NCI-H1092 (cell line): ENCODE data around the gene GARNL3.

ENCODE experiments used
- DNase-seq: peaks from one replicate; lab custom pipeline; 2025; lab: John Stamatoyannopoulos, UW

The GARNL3 gene

DNA sequence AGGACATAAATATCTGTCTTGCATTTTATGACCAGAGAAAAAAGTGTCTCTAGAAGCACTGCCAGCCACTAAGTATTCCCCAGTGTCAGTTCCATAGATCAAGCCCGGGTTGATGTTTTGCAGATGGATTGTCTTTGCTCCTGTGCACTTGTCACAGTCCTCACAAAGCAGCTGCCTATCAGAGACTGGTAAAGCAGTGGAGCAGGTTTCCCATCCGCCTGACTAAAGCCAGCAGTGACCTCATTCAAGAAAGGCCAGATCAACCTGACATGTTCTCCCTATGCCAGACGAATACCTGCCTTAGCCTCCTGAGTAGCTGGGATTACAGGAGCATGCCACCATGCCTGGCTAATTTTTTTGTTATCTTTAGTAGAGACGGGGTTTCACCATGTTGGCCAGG is 26.8 kb upstream of the GARNL3 start:
- no peak for DNase-seq

DNA sequence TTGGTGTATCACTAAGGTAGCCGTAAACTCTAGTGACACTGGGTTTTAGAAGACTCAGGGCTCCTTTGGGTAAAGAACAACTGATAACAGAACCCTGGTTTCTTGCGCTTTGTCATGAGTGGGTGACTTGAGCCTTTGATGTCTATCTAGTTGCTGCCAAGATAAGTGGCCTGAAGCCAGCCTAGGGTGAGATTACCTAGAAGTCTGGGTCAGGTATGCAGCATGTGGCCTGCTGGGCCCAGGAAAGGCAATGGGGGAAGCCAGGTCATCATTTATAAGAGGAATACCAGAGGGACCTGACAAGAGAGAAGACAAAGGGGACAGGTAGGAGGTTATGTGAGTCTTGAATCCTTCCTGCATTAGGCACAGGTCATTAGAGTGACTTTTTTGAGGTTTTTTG is 23.2 kb upstream of the GARNL3 start:
- no peak for DNase-seq

DNA sequence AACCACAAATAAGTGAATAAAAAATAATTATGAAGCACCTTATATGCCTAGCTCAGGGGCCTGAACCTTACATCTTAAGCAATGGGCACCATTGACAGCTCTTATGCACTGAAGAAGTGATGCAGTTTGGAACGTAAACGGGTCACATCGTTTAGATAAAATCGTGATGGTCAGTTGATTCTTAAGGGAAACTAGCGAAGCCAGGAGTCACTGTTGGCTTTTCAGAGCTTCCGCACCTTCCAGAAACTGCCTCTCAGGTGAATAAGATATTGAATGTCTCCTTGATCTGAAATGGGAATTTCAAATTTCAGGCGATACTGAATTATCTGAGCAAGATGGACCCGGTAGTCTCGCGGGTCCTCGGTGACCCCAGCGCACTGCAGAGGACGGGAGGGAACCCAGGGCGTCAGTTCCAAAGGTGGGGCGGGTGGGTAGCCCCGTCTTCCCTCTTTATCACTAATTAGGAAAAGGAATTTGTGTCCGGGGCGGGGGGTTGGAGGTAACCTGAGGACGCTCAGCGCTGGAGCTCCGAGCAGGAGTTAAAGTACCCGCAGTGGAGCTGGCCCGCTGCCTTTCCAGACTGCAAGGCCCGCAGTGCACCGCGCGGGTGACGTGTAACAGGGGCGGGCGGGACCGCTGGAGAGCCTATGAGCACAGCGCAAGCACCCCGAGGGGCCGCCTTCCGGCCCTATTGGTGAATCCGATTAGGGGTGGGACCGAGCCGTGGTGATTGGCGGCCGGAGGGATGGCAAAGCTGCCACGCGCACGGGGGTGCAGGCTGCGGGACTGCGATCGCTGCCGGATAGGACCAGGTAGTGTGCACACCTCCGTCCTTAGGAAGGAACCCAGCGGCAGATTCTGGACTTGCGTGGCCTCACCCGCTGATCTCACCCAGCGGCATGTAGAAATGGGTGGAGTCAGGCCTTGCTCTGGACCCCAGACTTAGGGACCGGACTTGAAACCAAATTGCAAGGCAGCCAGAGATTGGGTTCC is 19.7 kb upstream of the GARNL3 start:
- peak; percentile 92 for DNase-seq

DNA sequence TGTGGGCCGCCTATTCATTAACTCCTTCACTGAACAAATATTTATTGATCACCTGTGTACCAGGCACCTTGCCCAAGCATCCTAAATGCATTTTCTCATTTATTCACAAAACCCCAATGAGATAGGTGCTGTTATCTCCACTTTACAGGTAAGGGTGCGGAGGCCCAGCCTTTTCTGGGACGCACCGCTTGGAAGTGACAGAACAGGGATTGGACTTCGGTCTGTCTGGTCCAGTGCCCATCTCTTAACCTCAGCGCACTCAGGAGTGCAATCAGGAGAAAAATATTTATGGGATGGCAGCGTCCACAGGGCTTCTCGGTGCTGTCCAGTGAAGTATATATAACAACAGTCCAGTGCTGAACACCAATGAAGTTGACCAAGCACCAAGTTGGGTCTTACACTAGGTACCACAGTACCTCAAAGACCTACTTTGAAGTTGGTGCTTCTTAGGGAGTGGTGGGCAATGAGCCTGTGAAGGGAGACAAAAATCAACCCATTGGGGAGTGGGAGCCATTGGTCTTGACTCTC is 18.9 kb upstream of the GARNL3 start:
- DNase-seq = no peak

DNA sequence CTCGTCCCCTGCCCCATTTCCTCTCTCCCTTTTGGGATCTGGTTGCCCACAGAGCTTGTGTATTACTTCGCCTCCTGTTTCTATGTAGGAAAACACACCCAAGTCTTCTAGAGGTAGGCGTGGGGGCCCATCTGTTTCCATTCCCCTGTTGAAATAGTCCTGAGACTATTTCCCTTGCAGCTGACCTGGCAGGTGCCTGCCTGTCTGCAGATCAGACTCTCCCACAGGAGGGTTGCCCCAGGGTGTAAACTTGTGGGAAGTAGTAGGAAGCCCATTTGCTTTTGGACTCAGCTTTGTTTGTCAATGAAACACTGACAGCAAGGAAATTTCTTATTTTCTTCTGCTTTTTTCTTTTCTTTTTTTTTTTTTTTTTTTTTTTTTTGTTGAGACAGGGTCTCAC is 16.3 kb upstream of the GARNL3 start:
- DNase-seq = no peak

DNA sequence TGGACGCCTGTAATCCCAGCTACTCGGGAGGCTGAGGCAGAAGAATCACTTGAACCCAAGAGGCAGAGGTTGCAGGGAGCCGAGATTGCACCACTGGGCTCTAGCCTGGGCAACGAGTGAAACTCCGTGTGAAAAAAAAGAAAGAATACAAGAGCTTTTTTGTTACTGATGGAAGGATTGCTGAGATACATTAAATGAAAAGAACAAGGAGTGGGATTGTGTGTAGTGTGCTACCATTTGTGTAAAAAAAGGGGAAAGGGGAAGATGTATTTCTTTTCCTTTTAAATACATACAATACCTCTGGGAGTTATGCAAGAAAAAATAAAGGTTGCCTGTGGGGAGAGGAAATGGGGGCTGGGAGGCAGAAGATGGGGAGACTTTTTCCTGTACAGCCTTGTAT is 14.7 kb upstream of the GARNL3 start:
- DNase-seq = no peak

DNA sequence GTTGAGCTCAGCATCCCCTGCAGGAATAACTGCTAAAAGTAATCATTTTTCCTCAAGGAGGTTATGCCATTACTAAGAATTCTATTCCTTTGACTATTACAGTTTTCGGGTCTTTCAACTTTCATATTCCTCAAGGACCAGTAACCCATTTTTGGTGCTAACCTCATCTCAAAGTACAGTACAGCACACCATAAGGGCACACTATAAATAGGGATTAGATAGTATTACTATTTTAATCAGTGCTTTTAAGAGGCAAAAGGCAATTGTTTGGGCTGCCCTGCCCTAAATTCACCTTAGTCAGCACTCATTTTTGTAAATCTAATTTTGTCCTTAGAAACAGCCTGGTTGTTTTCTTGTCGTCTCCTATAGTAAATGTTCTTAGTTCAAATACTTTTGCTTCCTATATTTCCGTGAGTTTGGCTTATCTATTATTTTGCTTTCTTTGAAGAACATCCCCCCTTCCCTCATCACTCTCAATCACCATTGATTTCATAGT is 13.6 kb upstream of the GARNL3 start:
- no peak for DNase-seq

DNA sequence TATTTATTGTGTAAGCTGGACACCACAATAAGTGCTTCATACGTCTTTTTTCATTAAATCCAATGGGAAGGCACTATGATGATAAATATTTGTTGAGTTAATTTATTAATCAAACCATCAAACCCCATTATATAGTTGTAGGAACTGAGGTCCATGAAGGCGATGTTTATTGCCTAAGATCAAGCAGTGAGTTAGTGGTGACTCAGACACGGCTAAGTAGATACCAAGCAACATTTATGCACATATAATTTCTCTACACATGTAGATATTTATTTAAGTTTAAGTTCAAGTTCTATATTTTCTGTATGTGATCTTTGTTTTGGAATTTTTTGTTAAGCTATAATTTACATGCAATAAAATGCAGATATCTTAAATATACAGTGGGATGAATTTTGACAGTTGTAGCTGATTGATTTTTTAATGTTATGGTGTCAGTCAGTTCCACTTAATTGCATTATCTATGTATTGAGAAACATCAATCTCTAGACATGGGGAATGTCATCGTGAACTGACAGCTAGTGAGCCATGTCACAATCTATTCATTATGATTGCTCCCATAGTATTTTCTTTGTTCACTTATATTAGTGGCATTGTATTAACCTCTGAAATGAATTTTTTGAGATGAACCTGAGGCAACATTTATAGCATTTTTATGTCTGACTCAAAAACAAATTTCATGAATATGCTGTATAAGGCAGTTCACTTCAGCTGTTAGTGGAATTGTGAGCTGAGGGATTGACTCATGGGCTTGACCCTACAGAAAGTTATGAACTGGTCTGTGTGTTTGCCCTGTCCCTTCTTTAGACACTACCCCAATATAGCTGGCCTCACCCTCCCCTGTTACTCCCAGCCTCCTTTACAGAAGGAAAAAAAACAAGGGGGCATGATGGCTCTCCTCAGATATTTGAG is 11.9 kb upstream of the GARNL3 start:
- DNase-seq = no peak

DNA sequence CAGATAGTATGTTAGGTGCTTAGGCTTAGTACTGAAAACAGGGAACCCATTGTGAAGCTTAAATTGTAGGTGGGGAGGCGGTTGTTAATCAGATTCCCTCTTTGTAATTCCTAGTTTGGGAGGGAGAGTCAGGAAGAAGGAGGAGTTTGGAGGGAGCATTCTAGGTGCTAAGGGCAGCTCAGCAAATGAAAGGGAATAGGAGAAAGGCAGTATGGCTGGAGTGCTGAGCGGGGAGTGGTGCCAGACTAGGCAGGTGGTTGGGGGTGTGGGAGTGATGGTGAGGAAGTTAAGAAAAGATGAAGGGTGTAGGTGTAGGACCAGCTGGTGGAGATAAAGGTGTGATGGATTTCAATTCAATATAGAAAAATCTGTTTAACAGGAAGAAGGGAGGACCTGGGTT is 11.1 kb upstream of the GARNL3 start:
- DNase-seq = no peak

DNA sequence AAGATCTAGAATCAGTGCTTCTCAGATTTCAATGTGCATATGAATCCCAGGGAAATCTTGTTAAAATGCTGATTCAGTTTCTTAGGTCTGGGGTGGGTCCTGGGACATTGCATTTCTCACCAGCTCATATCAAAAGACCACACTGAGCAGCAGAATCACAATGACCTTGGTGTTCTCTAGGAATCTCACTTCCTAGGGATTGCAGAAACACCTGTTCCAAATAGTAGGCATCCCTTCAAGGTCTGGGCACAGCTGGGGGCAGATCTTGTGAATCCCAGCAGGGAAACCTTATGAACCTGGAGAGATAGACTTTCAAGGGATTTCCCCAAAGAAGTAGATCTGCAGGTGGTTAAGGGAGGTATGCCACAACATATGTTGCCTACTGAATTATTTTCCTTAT is 8.9 kb upstream of the GARNL3 start:
- DNase-seq = no peak

DNA sequence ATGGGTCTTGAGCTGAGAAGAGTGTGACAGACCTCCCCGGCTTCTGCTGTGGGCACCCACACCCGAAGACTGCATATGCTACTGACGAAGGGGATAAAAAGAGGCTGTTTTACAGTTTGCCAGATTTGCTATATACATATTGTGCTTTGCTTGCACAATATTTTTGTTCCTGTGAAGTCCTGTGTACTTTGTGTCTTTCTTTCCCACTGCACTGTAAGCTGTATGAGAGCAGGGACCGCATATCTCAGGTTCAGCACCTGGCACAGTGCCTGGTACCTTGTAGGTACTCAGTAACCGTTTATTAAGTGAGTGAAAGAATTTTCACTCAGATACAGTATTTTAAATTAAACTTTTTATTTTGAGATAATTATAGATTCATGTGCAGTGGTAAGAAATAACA is 8.2 kb upstream of the GARNL3 start:
- DNase-seq = no peak

DNA sequence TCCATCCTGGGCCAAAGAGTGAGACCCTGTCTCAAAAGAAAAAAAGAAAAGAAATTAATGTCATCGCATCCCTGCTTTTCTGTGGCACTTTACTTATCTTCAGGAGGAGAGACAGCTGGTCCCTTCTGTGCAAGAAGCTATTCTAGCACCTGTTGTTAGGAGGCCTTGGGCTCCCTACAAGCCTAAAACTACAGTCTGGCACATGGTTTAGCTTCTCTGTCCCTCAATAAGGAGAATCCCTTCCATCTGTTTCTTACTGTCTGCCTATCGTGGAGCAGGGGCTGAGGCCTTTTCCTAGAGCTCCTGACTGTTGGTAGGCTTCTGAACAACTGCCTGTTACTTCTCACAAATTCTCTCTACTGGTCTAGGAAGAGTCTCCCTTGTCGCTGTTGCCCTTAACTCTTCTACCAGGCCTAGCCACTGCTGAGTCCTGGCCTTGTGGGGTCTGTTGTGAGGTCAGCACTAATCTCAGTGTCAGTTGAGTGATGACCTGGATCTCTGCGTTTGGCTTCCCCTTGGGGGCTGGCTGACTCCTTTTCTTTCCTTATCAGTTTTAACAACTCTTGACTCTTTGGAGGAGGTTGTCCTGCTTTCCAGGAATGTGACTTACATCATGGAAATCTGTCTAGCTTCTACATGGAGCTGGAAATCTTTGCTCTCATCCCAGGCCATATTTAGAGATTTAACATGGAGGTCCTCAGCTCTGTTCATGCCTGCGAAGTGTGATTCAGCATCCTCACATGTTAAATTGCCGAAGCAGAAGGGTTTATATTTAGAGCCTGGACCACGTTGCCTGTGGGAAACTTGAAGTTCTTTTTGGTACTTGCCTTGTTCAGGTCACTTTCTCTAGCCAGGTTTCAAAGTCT is 5.7 kb upstream of the GARNL3 start:
- DNase-seq = no peak

DNA sequence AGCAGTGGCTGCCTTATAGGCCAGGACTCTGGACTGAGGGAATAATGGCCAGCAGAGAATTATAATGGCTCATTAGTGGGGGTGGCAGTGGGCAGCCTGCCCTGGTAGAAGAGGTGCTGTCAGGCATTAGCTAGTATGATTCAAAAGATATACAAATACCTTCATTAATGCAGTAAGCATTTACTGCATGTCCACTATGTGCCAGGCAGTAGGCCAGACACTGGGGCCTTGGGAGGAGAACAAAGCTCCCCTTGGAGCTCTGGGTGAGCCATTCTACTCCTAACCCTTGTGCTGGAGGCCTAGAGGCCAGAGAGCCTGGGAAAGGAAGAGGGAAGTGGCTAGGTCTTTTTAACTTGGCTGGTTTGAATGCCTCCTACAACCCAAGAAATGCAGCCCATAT is 2.0 kb upstream of the GARNL3 start:
- no peak for DNase-seq

DNA sequence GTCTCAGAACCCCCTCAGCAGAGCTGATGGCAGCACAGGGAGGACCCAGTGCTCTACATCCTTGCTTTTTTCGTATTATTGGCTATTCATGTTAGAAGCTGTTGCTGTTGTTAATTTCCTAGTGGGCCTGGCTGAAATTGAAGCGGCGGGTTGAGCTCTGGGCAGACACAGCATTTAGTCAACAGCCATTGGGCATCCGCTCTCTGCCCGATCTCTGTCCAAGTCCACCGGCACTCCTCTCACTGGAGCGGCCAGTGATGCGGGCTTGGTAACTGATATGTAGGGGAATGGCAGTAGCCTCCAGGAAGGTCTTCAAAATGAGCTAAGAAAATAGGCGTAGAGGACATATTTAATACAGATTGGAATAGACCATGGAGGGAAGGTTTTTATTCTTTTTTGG is 1.3 kb upstream of the GARNL3 start:
- DNase-seq = no peak

DNA sequence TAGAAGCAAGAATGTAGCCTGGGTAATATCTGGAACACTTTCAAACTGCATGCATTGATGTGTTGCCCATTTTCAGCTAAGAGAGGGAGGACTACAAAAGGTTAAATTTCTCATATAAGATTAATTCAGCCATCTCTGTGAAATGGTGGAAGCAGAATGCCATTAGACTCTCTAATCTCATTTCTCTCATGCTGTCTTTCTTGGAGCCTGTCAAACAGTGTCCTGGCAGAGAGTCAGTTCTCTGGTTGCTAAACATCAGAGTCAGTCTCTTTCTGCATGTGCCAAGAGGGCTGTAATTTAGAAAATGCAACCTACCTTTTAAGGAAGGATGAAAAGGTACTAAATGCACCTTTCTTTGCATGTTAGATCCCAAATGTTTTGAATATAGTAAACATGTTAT is 910 bp upstream of the GARNL3 start:
- no peak for DNase-seq

DNA sequence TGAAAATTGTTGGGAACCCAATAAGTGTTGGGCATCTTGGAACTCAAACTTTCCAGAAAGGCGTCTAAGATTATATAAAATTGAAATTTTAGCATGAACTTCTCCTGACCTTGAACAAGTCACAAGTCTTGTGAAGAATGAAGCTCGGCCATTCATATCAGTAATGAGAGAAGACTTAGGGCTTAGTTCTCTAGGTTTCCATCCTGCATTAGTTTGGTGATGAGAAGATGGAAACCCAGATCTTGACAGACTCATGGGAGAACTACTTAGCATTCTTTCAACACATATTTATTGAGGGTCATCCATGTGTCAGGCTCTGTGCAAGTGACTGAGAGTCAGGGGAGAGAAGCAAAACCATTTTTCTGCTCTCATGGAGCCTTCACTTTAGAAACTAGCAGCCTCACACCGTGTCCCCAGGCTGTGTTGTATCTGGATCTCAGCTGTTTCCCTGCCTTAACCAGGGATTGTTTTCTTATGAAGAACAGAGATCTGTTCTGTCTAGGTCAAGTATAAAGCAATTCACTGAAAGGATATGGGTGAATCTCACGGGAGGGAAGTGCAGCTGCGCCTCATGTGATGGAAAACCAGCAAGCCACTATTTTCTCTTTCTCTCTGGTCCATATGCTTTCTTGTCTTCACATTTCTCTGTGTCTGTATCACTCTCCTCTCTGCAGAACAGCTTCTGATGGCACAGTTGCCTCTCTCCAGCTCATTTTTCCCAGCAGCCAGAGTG is 3.4 kb downstream of the GARNL3 start:
- no peak for DNase-seq

DNA sequence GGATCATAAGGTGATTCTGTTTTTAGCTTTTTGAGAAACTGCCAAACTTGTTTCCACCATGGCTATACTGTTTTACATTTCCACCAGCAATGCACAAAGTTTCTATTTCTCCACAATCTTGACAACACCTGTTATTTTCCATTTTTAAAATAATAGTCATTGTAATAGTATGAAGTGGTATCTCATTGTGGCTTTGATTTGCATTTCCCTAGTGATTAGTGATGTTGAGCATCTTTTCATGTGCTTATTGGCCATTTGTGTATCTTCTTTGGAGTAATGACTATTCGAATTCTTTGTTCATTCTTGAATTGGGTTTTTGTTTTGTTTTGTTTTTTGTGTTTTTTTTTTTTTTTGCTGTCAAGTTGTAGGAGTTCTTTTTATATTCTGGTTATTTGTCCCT is 4.9 kb downstream of the GARNL3 start:
- DNase-seq = no peak

DNA sequence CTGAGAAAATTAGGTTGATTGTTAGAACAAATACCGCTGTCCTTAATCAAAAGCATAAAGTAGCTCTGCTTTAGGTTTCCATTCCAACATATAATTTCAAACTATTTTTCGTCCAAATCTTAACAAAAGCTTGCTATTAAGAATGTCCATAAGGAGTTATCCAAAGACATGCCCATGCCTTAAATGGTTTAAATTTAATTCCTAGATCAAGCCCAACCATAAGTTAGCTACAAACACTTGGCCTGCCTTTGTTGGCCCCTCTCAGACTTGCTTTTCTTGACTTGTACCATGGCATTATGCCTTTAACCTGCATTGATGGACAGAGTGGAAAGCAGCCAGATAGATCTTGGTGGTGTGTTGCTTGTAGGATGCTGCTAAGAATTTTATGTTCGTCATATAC is 8.8 kb downstream of the GARNL3 start:
- no peak for DNase-seq

DNA sequence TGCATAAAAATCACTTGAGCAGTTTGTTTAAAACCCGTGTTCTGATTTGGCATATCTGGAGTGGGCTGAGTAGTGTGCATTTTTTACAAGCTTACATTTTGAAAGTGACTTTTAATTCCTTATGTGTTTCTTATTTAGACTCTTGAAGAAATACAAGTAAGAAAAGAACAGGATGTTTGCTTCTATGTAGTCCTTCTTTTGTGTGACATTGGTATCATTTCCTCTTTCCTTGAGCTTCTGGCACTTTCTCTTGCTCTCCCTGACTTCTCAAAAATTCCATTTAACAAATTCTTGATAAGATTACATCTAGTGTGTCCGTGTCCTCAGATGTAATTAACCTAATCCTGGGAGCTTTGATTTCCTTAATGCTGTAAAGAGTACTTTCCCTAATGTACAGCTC is 12.5 kb downstream of the GARNL3 start:
- DNase-seq = no peak

DNA sequence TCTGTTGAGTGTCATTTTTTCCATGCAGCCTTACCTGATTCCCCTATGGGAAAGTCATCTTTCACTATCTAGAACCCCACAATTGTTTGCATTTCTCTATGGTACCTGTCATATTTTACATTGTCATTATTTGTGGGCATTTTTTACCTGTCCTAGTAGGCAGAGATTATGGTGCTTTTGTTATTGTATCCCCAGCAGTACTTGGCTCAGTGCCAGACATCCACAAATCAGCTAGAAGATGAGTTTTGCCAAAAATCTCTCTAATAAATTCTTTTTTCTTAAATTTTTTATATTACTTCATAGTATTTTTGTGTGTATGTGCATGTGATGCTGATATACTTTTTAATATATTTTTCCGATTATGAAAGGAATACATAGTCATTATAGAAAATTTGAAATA is 13.2 kb downstream of the GARNL3 start:
- DNase-seq = no peak

DNA sequence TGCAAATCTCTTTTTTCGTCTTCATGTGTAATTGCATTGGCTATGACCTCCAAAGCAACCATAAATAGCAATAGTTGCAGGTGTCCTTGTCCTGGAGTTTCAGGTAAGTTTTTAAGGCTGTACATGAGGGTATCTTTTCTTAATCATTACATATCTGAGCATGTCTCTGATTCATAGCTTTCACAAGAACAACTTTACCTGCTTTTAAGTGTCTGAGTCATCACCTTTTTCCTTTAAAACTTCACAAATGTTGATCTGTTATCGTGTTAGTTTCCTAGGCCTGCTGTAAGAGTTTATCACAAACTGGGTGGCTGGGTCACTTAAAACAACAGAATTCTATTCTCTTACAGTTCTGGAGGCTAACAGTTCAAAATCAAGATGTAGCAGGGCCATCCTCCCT is 13.8 kb downstream of the GARNL3 start:
- DNase-seq = no peak
